ENCODE results near the gene KIF9.
"Not testable (repeated sequence)": the region's sequence is repeated elsewhere in the genome, so short reads cannot be mapped to it uniquely, and the experiment has no call there.

The KIF9 gene

GRCh38 chr3:47295976-47296375 lies 13.4 kb upstream of the KIF9 start:
- H3K27me3 ChIP-seq, result no peaks in the 10 kb centered on the region
- no peak overlapping the region for H3K27ac ChIP-seq
- TF ChIP-seq, protein P1, sequence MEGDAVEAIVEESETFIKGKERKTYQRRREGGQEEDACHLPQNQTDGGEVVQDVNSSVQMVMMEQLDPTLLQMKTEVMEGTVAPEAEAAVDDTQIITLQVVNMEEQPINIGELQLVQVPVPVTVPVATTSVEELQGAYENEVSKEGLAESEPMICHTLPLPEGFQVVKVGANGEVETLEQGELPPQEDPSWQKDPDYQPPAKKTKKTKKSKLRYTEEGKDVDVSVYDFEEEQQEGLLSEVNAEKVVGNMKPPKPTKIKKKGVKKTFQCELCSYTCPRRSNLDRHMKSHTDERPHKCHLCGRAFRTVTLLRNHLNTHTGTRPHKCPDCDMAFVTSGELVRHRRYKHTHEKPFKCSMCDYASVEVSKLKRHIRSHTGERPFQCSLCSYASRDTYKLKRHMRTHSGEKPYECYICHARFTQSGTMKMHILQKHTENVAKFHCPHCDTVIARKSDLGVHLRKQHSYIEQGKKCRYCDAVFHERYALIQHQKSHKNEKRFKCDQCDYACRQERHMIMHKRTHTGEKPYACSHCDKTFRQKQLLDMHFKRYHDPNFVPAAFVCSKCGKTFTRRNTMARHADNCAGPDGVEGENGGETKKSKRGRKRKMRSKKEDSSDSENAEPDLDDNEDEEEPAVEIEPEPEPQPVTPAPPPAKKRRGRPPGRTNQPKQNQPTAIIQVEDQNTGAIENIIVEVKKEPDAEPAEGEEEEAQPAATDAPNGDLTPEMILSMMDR (IDR thresholded peaks at IDR 0.05), result no peak
- intact Hi-C loops (cut with DNase I; ENCODE audit: low total_unique reads), result no loop called here
- no peaks in the 10 kb centered on the region for H3K9me3 ChIP-seq
- H3K36me3 ChIP-seq, result no peaks in the 10 kb centered on the region
- peaks cover 0 to 5% (median 0%) of the 10 kb centered on the region in 4 donors for H3K4me1 ChIP-seq
- H3K4me3 ChIP-seq, result no peak overlapping the region
- no peak for DNase-seq

- no peak overlapping the region for H3K27ac ChIP-seq
- H3K4me1 ChIP-seq, result peaks cover 0 to 5% (median 0%) of the 10 kb centered on the region in 4 donors
- no peaks in the 10 kb centered on the region for H3K9me3 ChIP-seq
- H3K36me3 ChIP-seq, result peaks cover 0 to 3% (median 3%) of the 10 kb centered on the region in 3 donors
- intact Hi-C loops (cut with DNase I; ENCODE audit: low total_unique reads), result no loop called here
- H3K27me3 ChIP-seq, result no peaks in the 10 kb centered on the region
- DNase-seq, result no peak
- no peak overlapping the region for H3K4me3 ChIP-seq
- TF ChIP-seq, protein P1 (IDR thresholded peaks at IDR 0.05), result no peak
These were observed 12.7 kb upstream of the KIF9 start for GRCh38 chr3:47295322-47295721.

- peaks cover 0 to 8% (median 4%) of the 10 kb centered on the region in 3 donors for H3K36me3 ChIP-seq
- H3K4me1 ChIP-seq, result peaks cover 0 to 5% (median 0%) of the 10 kb centered on the region in 4 donors
- DNase-seq, result no peak
- no peaks in the 10 kb centered on the region for H3K27me3 ChIP-seq
- no peaks in the 10 kb centered on the region for H3K9me3 ChIP-seq
- TF ChIP-seq, protein P1 (IDR thresholded peaks at IDR 0.05), result no peak
- no peak overlapping the region for H3K4me3 ChIP-seq
- no peak overlapping the region for H3K27ac ChIP-seq
- intact Hi-C loops (cut with DNase I; ENCODE audit: low total_unique reads), result no loop called here
These were observed 11.8 kb upstream of the KIF9 start for GRCh38 chr3:47294392-47294791.

- H3K27me3 ChIP-seq, result no peaks in the 10 kb centered on the region
- no peak overlapping the region for H3K27ac ChIP-seq
- TF ChIP-seq, protein P1 (IDR thresholded peaks at IDR 0.05), result no peak
These were observed 11.2 kb upstream of the KIF9 start for GRCh38 chr3:47293822-47294221.

DNA sequence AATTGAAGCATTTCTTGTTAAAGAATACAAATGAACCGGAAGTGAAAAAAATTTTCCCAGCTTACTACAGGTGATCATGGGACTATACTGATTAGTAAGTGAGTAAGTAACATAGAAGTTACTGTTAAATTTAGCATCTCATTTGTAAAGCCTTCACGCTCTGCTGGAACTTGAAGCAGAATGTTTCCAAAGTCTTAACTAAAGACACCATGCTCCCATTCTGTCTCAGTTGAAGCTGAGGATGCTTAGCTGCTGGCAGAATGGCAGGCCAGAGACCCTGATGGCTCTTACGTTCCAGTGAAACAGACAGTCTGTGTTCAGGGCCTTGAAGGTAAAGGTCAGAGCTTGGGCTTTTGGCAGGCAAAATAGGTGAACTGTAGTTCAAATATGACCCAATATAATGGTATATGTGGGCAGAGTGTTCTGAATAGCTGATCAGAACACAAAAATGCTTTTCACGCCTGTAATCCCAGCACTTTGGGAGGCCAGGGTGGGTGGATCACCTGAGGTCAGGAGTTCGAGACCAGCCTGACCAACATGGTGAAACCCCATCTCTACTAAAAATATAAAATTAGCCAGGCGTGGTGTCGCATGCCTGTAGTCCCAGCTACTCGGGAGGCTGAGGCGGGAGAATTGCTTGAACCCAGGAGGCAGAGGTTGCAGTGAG lies 9.3 kb upstream of the KIF9 start:
- H3K36me3 ChIP-seq, result peaks cover 6 to 17% (median 8%) of the 10 kb centered on the region in 3 donors
- intact Hi-C loops (cut with DNase I; ENCODE audit: low total_unique reads); H3K4me1 ChIP-seq; H3K27ac ChIP-seq; DNase-seq; H3K27me3 ChIP-seq; H3K4me3 ChIP-seq; H3K9me3 ChIP-seq: not testable (repeated sequence)

More at GRCh38 chr3:47293822-47294221, 11.2 kb upstream of the KIF9 start:
- Histone ChIP-seq H3K36me3 (peaks cover 0 to 8% (median 4%) of the 10 kb centered on the region in 3 donors), H3K4me1 (peaks cover 0 to 5% (median 0%) of the 10 kb centered on the region in 4 donors), H3K4me3 (no peak overlapping the region), H3K9me3 (no peaks in the 10 kb centered on the region)
- intact Hi-C loops (cut with DNase I; ENCODE audit: low total_unique reads), result no loop called here
- no peak for DNase-seq

DNA sequence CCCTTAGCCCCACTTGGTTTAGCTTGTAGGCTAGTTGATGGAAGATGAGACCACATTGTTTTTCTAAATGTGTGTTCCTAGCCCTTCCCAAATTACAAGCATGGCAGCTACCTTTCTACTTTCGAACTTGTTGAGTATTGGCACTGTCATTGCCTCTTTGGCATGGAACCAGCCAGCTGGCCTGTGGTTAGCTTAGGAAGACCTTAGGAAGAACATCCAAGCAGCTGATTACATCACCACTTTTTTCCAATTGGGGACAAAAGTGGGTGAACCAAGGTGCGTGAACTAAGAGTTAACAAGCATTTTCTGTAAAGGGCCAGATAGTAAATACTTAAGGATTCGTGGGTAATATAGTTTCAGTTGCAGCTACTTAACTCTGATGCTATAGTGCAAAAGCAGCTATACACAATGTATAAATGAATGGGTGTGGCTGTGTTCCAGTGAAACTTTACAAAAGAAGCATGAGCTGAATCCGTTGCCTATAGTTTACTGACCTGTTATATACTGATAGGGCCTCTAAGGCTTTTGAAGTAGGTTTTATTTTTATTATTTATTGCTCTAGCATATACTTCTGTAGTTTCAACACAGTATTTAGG lies 8.7 kb upstream of the KIF9 start:
- Histone ChIP-seq H3K27me3 (no peaks in the 10 kb centered on the region), H3K4me1 (peaks cover 0 to 6% (median 1%) of the 10 kb centered on the region in 4 donors), H3K9me3 (no peaks in the 10 kb centered on the region), H3K4me3 (no peak overlapping the region), H3K27ac (no peak overlapping the region), H3K36me3 (peaks cover 6 to 17% (median 8%) of the 10 kb centered on the region in 3 donors)
- no peak for DNase-seq
- intact Hi-C loops (cut with DNase I; ENCODE audit: low total_unique reads), result no loop called here
- TF ChIP-seq, protein P1 (IDR thresholded peaks at IDR 0.05), result no peak

Data from tibial artery (tissue), 4 donors.